AG09319 (cell line): ENCODE measurements around the gene SEPTIN8.

Source experiments
- DNase-seq: peaks from one replicate; pipeline ENCODE4 v3.0.0-alpha.2; 2010; ENCODE audit warnings: low read depth; ENCODE audit errors: extremely low read depth
- CTCF ChIP-seq: IDR thresholded peaks from 2 replicates; pipeline ENCODE4 v1.5.1; 2011; ENCODE audit warnings: low read depth, mild to moderate bottlenecking, inconsistent platforms, low read length, moderate library complexity

The SEPTIN8 gene

GRCh38 chr5:132800545-132800944 lies 23.5 kb upstream of the SEPTIN8 start:
- no peak for DNase-seq
- TF ChIP-seq CTCF: no peak

GRCh38 chr5:132799392-132799791 lies 22.4 kb upstream of the SEPTIN8 start:
- TF ChIP-seq CTCF: no peak
- no peak for DNase-seq

GRCh38 chr5:132797651-132798050 lies 20.6 kb upstream of the SEPTIN8 start:
- DNase-seq: no peak
- no peak for TF ChIP-seq CTCF

- TF ChIP-seq CTCF: no peak
- DNase-seq: no peak
Observed at GRCh38 chr5:132791026-132791425, 14.0 kb upstream of the SEPTIN8 start.

GRCh38 chr5:132790201-132790865 lies 13.3 kb upstream of the SEPTIN8 start:
- DNase-seq: no peak
- no peak for TF ChIP-seq CTCF

GRCh38 chr5:132788990-132789886 lies 12.2 kb upstream of the SEPTIN8 start:
- no peak for DNase-seq

More at GRCh38 chr5:132788990-132789886, 12.2 kb upstream of the SEPTIN8 start:
- TF ChIP-seq CTCF: no peak
